Measurements from ENCODE around the gene SNRPB. TPM values are rescaled to one million over a fixed set of nuclear protein-coding genes. Genes with fewer than 3 reads are reported as not detected.

The SNRPB gene
- total RNA-seq, 1 donor from 2014 or later = 86.1 TPM

GRCh38 chr20:2460752-2461424 is 9.7 kb downstream of the SNRPB start:
- Histone ChIP-seq H3K27me3 (ENCODE audit: control insufficient read depth in 3 of 3, insufficient read depth in 3 of 3, low read length in 3 of 3) (no peaks in the 10 kb centered on the region), H3K27ac (ENCODE audit: low read depth, low read length) (no peak overlapping the region), H3K4me3 (ENCODE audit: low read length in 3 of 3) (no peak overlapping the region), H3K4me1 (ENCODE audit: control insufficient read depth in 3 of 3, insufficient read depth in 3 of 3, low read length in 3 of 3) (no peaks in the 10 kb centered on the region), H3K36me3 (ENCODE audit: control insufficient read depth in 3 of 3, insufficient read depth in 3 of 3, low read length in 3 of 3) (peaks cover 51 to 65% (median 61%) of the 10 kb centered on the region in 3 donors), H3K9me3 (ENCODE audit: control insufficient read depth in 3 of 3, low read length in 3 of 3) (no peaks in the 10 kb centered on the region), H3K9ac (ENCODE audit: low read depth in 1 of 3, low read length in 3 of 3) (no peak overlapping the region)

- H3K9ac ChIP-seq (ENCODE audit: low read depth in 1 of 3, low read length in 3 of 3) = no peak overlapping the region
- no peaks in the 10 kb centered on the region for H3K4me1 ChIP-seq (ENCODE audit: control insufficient read depth in 3 of 3, insufficient read depth in 3 of 3, low read length in 3 of 3)
- H3K36me3 ChIP-seq (ENCODE audit: control insufficient read depth in 3 of 3, insufficient read depth in 3 of 3, low read length in 3 of 3) = peaks cover 44 to 59% (median 54%) of the 10 kb centered on the region in 3 donors
- H3K4me3 ChIP-seq (ENCODE audit: low read length in 3 of 3) = no peak overlapping the region
- H3K27ac ChIP-seq (ENCODE audit: low read depth, low read length) = no peak overlapping the region
- H3K9me3 ChIP-seq (ENCODE audit: control insufficient read depth in 3 of 3, low read length in 3 of 3) = no peaks in the 10 kb centered on the region
- H3K27me3 ChIP-seq (ENCODE audit: control insufficient read depth in 3 of 3, insufficient read depth in 3 of 3, low read length in 3 of 3) = no peaks in the 10 kb centered on the region
Observed at GRCh38 chr20:2459981-2460751, 10.4 kb downstream of the SNRPB start.

DNA sequence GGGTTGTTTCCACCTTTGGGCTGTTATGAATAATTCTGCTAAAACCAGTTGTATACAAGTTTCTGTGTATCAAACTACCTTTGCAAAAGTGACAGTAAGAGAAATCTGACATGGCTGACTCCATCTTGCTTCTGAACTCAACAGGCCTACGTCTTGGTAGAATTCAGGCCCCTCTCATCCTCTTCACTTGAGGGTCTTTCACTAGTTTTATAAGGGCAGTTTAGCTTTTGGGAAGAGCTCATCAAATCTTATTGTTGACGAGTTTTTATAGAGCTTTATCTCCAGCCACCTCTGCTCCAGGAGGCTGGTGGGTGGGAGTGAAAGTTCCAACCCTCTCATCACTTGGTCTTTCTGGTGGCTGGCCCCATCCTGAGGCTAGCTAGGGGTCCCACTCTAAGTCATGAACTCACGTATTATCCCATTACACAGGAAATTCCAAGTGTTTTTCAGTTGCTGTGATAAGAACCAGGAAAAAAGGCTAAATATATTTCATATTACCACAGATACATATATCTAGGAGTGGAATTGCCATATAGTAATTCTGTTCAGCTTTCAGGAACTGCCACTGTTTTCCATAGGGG is 11.6 kb downstream of the SNRPB start:
- no peak overlapping the region for H3K27ac ChIP-seq (ENCODE audit: low read depth, low read length)
- H3K36me3 ChIP-seq (ENCODE audit: control insufficient read depth in 3 of 3, insufficient read depth in 3 of 3, low read length in 3 of 3) = peaks cover 36 to 48% (median 43%) of the 10 kb centered on the region in 3 donors
- H3K4me1 ChIP-seq (ENCODE audit: control insufficient read depth in 3 of 3, insufficient read depth in 3 of 3, low read length in 3 of 3) = no peaks in the 10 kb centered on the region
- no peaks in the 10 kb centered on the region for H3K27me3 ChIP-seq (ENCODE audit: control insufficient read depth in 3 of 3, insufficient read depth in 3 of 3, low read length in 3 of 3)
- H3K9me3 ChIP-seq (ENCODE audit: control insufficient read depth in 3 of 3, low read length in 3 of 3) = no peaks in the 10 kb centered on the region
- H3K4me3 ChIP-seq (ENCODE audit: low read length in 3 of 3) = no peak overlapping the region
- no peak overlapping the region for H3K9ac ChIP-seq (ENCODE audit: low read depth in 1 of 3, low read length in 3 of 3)

- H3K27me3 ChIP-seq (ENCODE audit: control insufficient read depth in 3 of 3, insufficient read depth in 3 of 3, low read length in 3 of 3) = no peaks in the 10 kb centered on the region
- no peak overlapping the region for H3K27ac ChIP-seq (ENCODE audit: low read depth, low read length)
- no peaks in the 10 kb centered on the region for H3K9me3 ChIP-seq (ENCODE audit: control insufficient read depth in 3 of 3, low read length in 3 of 3)
- no peak overlapping the region for H3K9ac ChIP-seq (ENCODE audit: low read depth in 1 of 3, low read length in 3 of 3)
- no peak overlapping the region for H3K4me3 ChIP-seq (ENCODE audit: low read length in 3 of 3)
- peaks cover 7 to 18% (median 12%) of the 10 kb centered on the region in 3 donors for H3K36me3 ChIP-seq (ENCODE audit: control insufficient read depth in 3 of 3, insufficient read depth in 3 of 3, low read length in 3 of 3)
- no peaks in the 10 kb centered on the region for H3K4me1 ChIP-seq (ENCODE audit: control insufficient read depth in 3 of 3, insufficient read depth in 3 of 3, low read length in 3 of 3)
Observed at GRCh38 chr20:2455771-2456497, 14.7 kb downstream of the SNRPB start.

GRCh38 chr20:2453792-2454191 is 16.8 kb downstream of the SNRPB start:
- Histone ChIP-seq H3K9ac (ENCODE audit: low read depth in 1 of 3, low read length in 3 of 3) (no peak overlapping the region), H3K4me3 (ENCODE audit: low read length in 3 of 3) (no peak overlapping the region), H3K27ac (ENCODE audit: low read depth, low read length) (no peak overlapping the region), H3K9me3 (ENCODE audit: control insufficient read depth in 3 of 3, low read length in 3 of 3) (no peaks in the 10 kb centered on the region), H3K36me3 (ENCODE audit: control insufficient read depth in 3 of 3, insufficient read depth in 3 of 3, low read length in 3 of 3) (peaks cover 0 to 2% (median 0%) of the 10 kb centered on the region in 3 donors), H3K4me1 (ENCODE audit: control insufficient read depth in 3 of 3, insufficient read depth in 3 of 3, low read length in 3 of 3) (no peaks in the 10 kb centered on the region), H3K27me3 (ENCODE audit: control insufficient read depth in 3 of 3, insufficient read depth in 3 of 3, low read length in 3 of 3) (no peaks in the 10 kb centered on the region)

DNA sequence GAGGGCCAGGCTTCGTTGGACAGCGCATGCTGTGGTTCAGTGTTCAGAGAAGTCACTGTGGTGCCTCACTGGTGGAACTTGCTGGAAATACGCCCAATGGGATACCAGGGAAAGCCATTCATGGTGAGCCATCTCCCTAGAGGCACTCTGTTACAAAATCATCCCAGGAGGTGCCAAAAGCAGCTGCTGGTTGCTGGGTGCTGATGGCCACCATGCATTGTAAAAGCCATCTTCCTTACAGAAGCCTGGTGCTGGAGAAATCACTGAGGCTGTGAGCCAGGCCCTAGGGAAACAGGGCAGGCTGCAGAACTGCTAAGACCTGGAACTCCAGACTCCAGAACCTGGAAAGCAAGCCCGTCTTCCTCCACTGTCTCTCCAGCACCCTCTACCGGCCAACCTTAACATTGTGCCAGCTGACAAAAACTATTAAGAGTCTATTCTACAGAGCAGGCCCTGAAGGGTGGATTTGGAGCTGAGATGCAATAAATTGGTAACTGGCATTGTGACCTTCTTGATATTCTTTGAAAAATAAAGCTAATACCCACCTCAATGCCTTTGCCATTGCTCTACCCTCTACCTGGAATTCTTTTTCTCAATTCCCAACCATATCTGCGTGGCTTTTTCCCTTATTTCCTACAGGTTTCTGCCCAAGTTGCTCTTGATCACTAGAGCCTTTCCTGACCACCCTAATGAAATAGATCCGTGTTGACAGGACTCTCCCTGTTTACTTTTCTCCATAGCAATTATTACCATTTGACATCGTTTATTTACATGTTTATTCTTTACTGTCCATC is 18.5 kb downstream of the SNRPB start:
- H3K9ac ChIP-seq (ENCODE audit: low read depth in 1 of 3, low read length in 3 of 3) = no peak overlapping the region
- no peak overlapping the region for H3K27ac ChIP-seq (ENCODE audit: low read depth, low read length)
- no peak overlapping the region for H3K4me3 ChIP-seq (ENCODE audit: low read length in 3 of 3)
- no peaks in the 10 kb centered on the region for H3K9me3 ChIP-seq (ENCODE audit: control insufficient read depth in 3 of 3, low read length in 3 of 3)
- no peaks in the 10 kb centered on the region for H3K27me3 ChIP-seq (ENCODE audit: control insufficient read depth in 3 of 3, insufficient read depth in 3 of 3, low read length in 3 of 3)
- no peaks in the 10 kb centered on the region for H3K4me1 ChIP-seq (ENCODE audit: control insufficient read depth in 3 of 3, insufficient read depth in 3 of 3, low read length in 3 of 3)
- H3K36me3 ChIP-seq (ENCODE audit: control insufficient read depth in 3 of 3, insufficient read depth in 3 of 3, low read length in 3 of 3) = no peaks in the 10 kb centered on the region

DNA sequence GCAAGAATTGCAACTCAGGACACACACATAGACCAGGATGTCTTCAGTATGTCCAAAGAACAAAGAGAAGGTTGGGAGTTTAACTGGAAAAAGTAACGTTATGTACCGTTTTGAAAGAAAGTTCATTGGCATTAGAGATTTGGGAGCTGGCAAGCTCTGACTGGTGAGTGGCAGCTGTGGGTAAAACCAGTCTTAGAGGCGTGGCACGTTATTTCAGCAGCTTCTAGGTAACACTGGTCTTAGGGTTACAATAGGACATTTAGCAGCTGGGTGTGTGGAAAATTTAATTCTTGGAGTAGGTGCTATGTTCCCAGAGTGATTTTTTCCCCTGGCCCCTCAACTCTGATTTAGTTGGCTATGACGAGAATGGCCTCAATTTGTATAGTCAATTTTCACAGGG is 19.2 kb downstream of the SNRPB start:
- H3K9ac ChIP-seq (ENCODE audit: low read depth in 1 of 3, low read length in 3 of 3) = no peak overlapping the region
- H3K9me3 ChIP-seq (ENCODE audit: control insufficient read depth in 3 of 3, low read length in 3 of 3) = no peaks in the 10 kb centered on the region
- no peaks in the 10 kb centered on the region for H3K4me1 ChIP-seq (ENCODE audit: control insufficient read depth in 3 of 3, insufficient read depth in 3 of 3, low read length in 3 of 3)
- H3K4me3 ChIP-seq (ENCODE audit: low read length in 3 of 3) = no peak overlapping the region
- no peaks in the 10 kb centered on the region for H3K36me3 ChIP-seq (ENCODE audit: control insufficient read depth in 3 of 3, insufficient read depth in 3 of 3, low read length in 3 of 3)
- H3K27me3 ChIP-seq (ENCODE audit: control insufficient read depth in 3 of 3, insufficient read depth in 3 of 3, low read length in 3 of 3) = no peaks in the 10 kb centered on the region
- no peak overlapping the region for H3K27ac ChIP-seq (ENCODE audit: low read depth, low read length)

DNA sequence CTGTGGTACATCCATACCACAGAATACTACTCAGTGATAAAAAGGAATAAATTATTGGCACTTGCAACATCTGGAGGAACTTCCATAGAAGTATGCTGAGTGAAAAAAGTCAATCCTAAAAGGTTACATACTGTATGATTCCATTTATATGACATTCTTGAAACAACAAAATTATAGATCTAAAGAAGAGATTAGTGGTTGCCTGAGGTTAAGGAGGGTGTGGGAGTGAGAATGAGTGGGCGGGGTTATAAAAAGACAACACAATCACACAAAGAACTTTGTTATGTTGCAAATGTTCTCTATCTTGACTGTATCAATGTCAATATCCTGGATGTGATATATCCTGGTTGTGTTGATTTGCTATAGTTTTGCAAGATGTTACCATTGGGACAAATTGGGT is 21.2 kb downstream of the SNRPB start:
- Histone ChIP-seq H3K4me3 (ENCODE audit: low read length in 3 of 3) (no peak overlapping the region), H3K9ac (ENCODE audit: low read depth in 1 of 3, low read length in 3 of 3) (no peak overlapping the region), H3K27me3 (ENCODE audit: control insufficient read depth in 3 of 3, insufficient read depth in 3 of 3, low read length in 3 of 3) (no peaks in the 10 kb centered on the region), H3K36me3 (ENCODE audit: control insufficient read depth in 3 of 3, insufficient read depth in 3 of 3, low read length in 3 of 3) (no peaks in the 10 kb centered on the region), H3K9me3 (ENCODE audit: control insufficient read depth in 3 of 3, low read length in 3 of 3) (no peaks in the 10 kb centered on the region), H3K27ac (ENCODE audit: low read depth, low read length) (no peak overlapping the region), H3K4me1 (ENCODE audit: control insufficient read depth in 3 of 3, insufficient read depth in 3 of 3, low read length in 3 of 3) (no peaks in the 10 kb centered on the region)

- Histone ChIP-seq H3K4me3 (ENCODE audit: low read length in 3 of 3) (no peak overlapping the region), H3K27me3 (ENCODE audit: control insufficient read depth in 3 of 3, insufficient read depth in 3 of 3, low read length in 3 of 3) (no peaks in the 10 kb centered on the region), H3K36me3 (ENCODE audit: control insufficient read depth in 3 of 3, insufficient read depth in 3 of 3, low read length in 3 of 3) (no peaks in the 10 kb centered on the region), H3K9me3 (ENCODE audit: control insufficient read depth in 3 of 3, low read length in 3 of 3) (no peaks in the 10 kb centered on the region), H3K4me1 (ENCODE audit: control insufficient read depth in 3 of 3, insufficient read depth in 3 of 3, low read length in 3 of 3) (no peaks in the 10 kb centered on the region), H3K27ac (ENCODE audit: low read depth, low read length) (no peak overlapping the region), H3K9ac (ENCODE audit: low read depth in 1 of 3, low read length in 3 of 3) (no peak overlapping the region)
Observed at GRCh38 chr20:2446845-2447244, 23.7 kb downstream of the SNRPB start.

Measured in skeletal muscle tissue (tissue), 4 donors.